ENCODE results near the gene PLVAP. TPM values are rescaled to one million over a fixed set of nuclear protein-coding genes. Genes with fewer than 3 reads are reported as not detected.

PLVAP gene
- total and polyA plus RNA-seq, 5 donors, result 81.7 to 113 (median 105) TPM

GRCh38 chr19:17325133-17325532 lies 52.0 kb downstream of the PLVAP start:
- no peaks in the 10 kb centered on the region for H3K9me3 ChIP-seq (ENCODE audit: control insufficient read depth, low read length)
- H3K4me1 ChIP-seq (ENCODE audit: control insufficient read depth, insufficient read depth, low read length), result no peaks in the 10 kb centered on the region
- no peak overlapping the region for H3K4me3 ChIP-seq (ENCODE audit: low read length)
- DNase-seq, result no peak
- 96% methylated on average over 20 of the region's 20 CpGs for WGBS
- intact Hi-C loops (cut with DNase I), result no loop called here
- H3K27me3 ChIP-seq (ENCODE audit: control insufficient read depth, insufficient read depth), result no peaks in the 10 kb centered on the region
- no peak for ATAC-seq
- no peak overlapping the region for H3K27ac ChIP-seq (ENCODE audit: low read length)

GRCh38 chr19:17324357-17325114 lies 52.6 kb downstream of the PLVAP start:
- Histone ChIP-seq H3K27ac (ENCODE audit: low read length) (no peak overlapping the region), H3K4me1 (ENCODE audit: control insufficient read depth, insufficient read depth, low read length) (no peaks in the 10 kb centered on the region), H3K9me3 (ENCODE audit: control insufficient read depth, low read length) (no peaks in the 10 kb centered on the region), H3K4me3 (ENCODE audit: low read length) (no peak overlapping the region), H3K27me3 (ENCODE audit: control insufficient read depth, insufficient read depth) (no peaks in the 10 kb centered on the region)
- DNase-seq, result no peak
- 91% methylated on average over 28 of the region's 28 CpGs for WGBS
- no peak for ATAC-seq
- intact Hi-C loops (cut with DNase I), result no loop called here

- H3K4me3 ChIP-seq (ENCODE audit: low read length), result no peak overlapping the region
- 36% methylated on average over 7 of the region's 7 CpGs for WGBS
These were observed 53.2 kb downstream of the PLVAP start for GRCh38 chr19:17323964-17324332.

GRCh38 chr19:17323300-17323963 lies 53.7 kb downstream of the PLVAP start:
- 35% methylated on average over 56 of the region's 56 CpGs for WGBS
- DNase-seq, result no peak
- H3K9me3 ChIP-seq (ENCODE audit: control insufficient read depth, low read length), result no peaks in the 10 kb centered on the region
- no peak for ATAC-seq
- intact Hi-C loops (cut with DNase I), result no loop called here
- no peaks in the 10 kb centered on the region for H3K4me1 ChIP-seq (ENCODE audit: control insufficient read depth, insufficient read depth, low read length)
- H3K27me3 ChIP-seq (ENCODE audit: control insufficient read depth, insufficient read depth), result no peaks in the 10 kb centered on the region
- H3K4me3 ChIP-seq (ENCODE audit: low read length), result no peak overlapping the region
- H3K27ac ChIP-seq (ENCODE audit: low read length), result no peak overlapping the region

More at GRCh38 chr19:17323964-17324332, 53.2 kb downstream of the PLVAP start:
- no peak overlapping the region for H3K27ac ChIP-seq (ENCODE audit: low read length)
- H3K4me1 ChIP-seq (ENCODE audit: control insufficient read depth, insufficient read depth, low read length), result no peaks in the 10 kb centered on the region
- DNase-seq (peak in 1 of 3 donors; percentile 72), ATAC-seq (no peak)
- intact Hi-C loops (cut with DNase I), result no loop called here
- H3K9me3 ChIP-seq (ENCODE audit: control insufficient read depth, low read length), result no peaks in the 10 kb centered on the region
- no peaks in the 10 kb centered on the region for H3K27me3 ChIP-seq (ENCODE audit: control insufficient read depth, insufficient read depth)

- Histone ChIP-seq H3K27me3 (ENCODE audit: control insufficient read depth, insufficient read depth) (no peaks in the 10 kb centered on the region), H3K27ac (ENCODE audit: low read length) (no peak overlapping the region), H3K9me3 (ENCODE audit: control insufficient read depth, low read length) (no peaks in the 10 kb centered on the region), H3K4me3 (ENCODE audit: low read length) (no peak overlapping the region), H3K4me1 (ENCODE audit: control insufficient read depth, insufficient read depth, low read length) (no peaks in the 10 kb centered on the region)
- intact Hi-C loops (cut with DNase I), result no loop called here
- peak in 1 of 2 donors; percentile 7 for ATAC-seq
- 66% methylated on average over 10 of the region's 10 CpGs for WGBS
- peak in 1 of 3 donors; percentile 65 for DNase-seq
These were observed 54.3 kb downstream of the PLVAP start for GRCh38 chr19:17322854-17323253.

- no peak for ATAC-seq
These were observed 55.3 kb downstream of the PLVAP start for GRCh38 chr19:17321655-17322489.

GRCh38 chr19:17320435-17320834 lies 56.7 kb downstream of the PLVAP start:
- intact Hi-C loops (cut with DNase I), result no loop called here
- Histone ChIP-seq H3K9me3 (ENCODE audit: control insufficient read depth, low read length) (no peaks in the 10 kb centered on the region), H3K4me1 (ENCODE audit: control insufficient read depth, insufficient read depth, low read length) (no peaks in the 10 kb centered on the region), H3K27ac (ENCODE audit: low read length) (no peak overlapping the region), H3K27me3 (ENCODE audit: control insufficient read depth, insufficient read depth) (no peaks in the 10 kb centered on the region), H3K4me3 (ENCODE audit: low read length) (no peak overlapping the region)
- WGBS, result 88% methylated on average over 11 of the region's 11 CpGs
- no peak for DNase-seq
- no peak for ATAC-seq

More at GRCh38 chr19:17321655-17322489, 55.3 kb downstream of the PLVAP start:
- DNase-seq, result no peak
- H3K4me3 ChIP-seq (ENCODE audit: low read length), result no peak overlapping the region
- WGBS, result 89% methylated on average over 19 of the region's 19 CpGs
- no peaks in the 10 kb centered on the region for H3K9me3 ChIP-seq (ENCODE audit: control insufficient read depth, low read length)
- H3K27me3 ChIP-seq (ENCODE audit: control insufficient read depth, insufficient read depth), result no peaks in the 10 kb centered on the region
- no peaks in the 10 kb centered on the region for H3K4me1 ChIP-seq (ENCODE audit: control insufficient read depth, insufficient read depth, low read length)
- H3K27ac ChIP-seq (ENCODE audit: low read length), result no peak overlapping the region
- intact Hi-C loops (cut with DNase I), result no loop called here

GRCh38 chr19:17319473-17320238 lies 57.5 kb downstream of the PLVAP start:
- 93% methylated on average over 40 of the region's 40 CpGs for WGBS
- no peaks in the 10 kb centered on the region for H3K27me3 ChIP-seq (ENCODE audit: control insufficient read depth, insufficient read depth)

GRCh38 chr19:17318966-17319365 lies 58.2 kb downstream of the PLVAP start:
- ATAC-seq, result no peak
- 80% methylated on average over 6 of the region's 6 CpGs for WGBS
- no peaks in the 10 kb centered on the region for H3K27me3 ChIP-seq (ENCODE audit: control insufficient read depth, insufficient read depth)
- no peak for DNase-seq
- H3K4me3 ChIP-seq (ENCODE audit: low read length), result no peak overlapping the region
- H3K27ac ChIP-seq (ENCODE audit: low read length), result no peak overlapping the region
- intact Hi-C loops (cut with DNase I), result no loop called here
- no peaks in the 10 kb centered on the region for H3K9me3 ChIP-seq (ENCODE audit: control insufficient read depth, low read length)
- no peaks in the 10 kb centered on the region for H3K4me1 ChIP-seq (ENCODE audit: control insufficient read depth, insufficient read depth, low read length)

More at GRCh38 chr19:17319473-17320238, 57.5 kb downstream of the PLVAP start:
- intact Hi-C loops (cut with DNase I), result no loop called here
- H3K4me3 ChIP-seq (ENCODE audit: low read length), result no peak overlapping the region
- no peak for DNase-seq
- no peak overlapping the region for H3K27ac ChIP-seq (ENCODE audit: low read length)
- H3K9me3 ChIP-seq (ENCODE audit: control insufficient read depth, low read length), result no peaks in the 10 kb centered on the region
- ATAC-seq, result no peak
- H3K4me1 ChIP-seq (ENCODE audit: control insufficient read depth, insufficient read depth, low read length), result no peaks in the 10 kb centered on the region

GRCh38 chr19:17314007-17314593 lies 63.0 kb downstream of the PLVAP start:
- H3K27ac ChIP-seq (ENCODE audit: low read length), result no peak overlapping the region
- 90% methylated on average over 19 of the region's 19 CpGs for WGBS

More at GRCh38 chr19:17314007-17314593, 63.0 kb downstream of the PLVAP start:
- DNase-seq (no peak), ATAC-seq (no peak)
- Histone ChIP-seq H3K9me3 (ENCODE audit: control insufficient read depth, low read length) (no peaks in the 10 kb centered on the region), H3K27me3 (ENCODE audit: control insufficient read depth, insufficient read depth) (no peaks in the 10 kb centered on the region), H3K4me3 (ENCODE audit: low read length) (no peak overlapping the region), H3K4me1 (ENCODE audit: control insufficient read depth, insufficient read depth, low read length) (no peaks in the 10 kb centered on the region)
- intact Hi-C loops (cut with DNase I), result no loop called here

Data from right cardiac atrium (tissue), 5 donors.